Subcutaneous adipose tissue (tissue), 4 donors: Measurements from ENCODE around the gene SYT5. TPM values are rescaled to one million over a fixed set of nuclear protein-coding genes. Genes with fewer than 3 reads are reported as not detected.

Source experiments
- CTCF ChIP-seq: fragments of 450-650 bp; IDR thresholded peaks from one replicate; pipeline ENCODE4 v1.5.1; 2016; ENCODE audit warnings: low read depth, mild to moderate bottlenecking, control low read depth, antibody characterized with exemption, moderate library complexity
- total RNA-seq, 4 donors: library from RNA; depleted of rRNA; stranded (reverse); fragments of >200 nt; gene quantifications; one replicate each; pipeline ENCODE4 v1.1.0, GENCODE V29; 2016

The SYT5 gene
- total RNA-seq, 4 donors from 2014 or later: not detected

- no peak for TF ChIP-seq CTCF
Observed at GRCh38 chr19:55226788-55227187, 46.7 kb upstream of the SYT5 start.

- TF ChIP-seq CTCF: no peak
Observed at GRCh38 chr19:55226273-55226672, 46.2 kb upstream of the SYT5 start.

- TF ChIP-seq CTCF: no peak
Observed at GRCh38 chr19:55225415-55225958, 45.4 kb upstream of the SYT5 start.

- TF ChIP-seq CTCF: no peak
Observed at GRCh38 chr19:55224038-55224665, 44.1 kb upstream of the SYT5 start.

- TF ChIP-seq CTCF: no peak
Observed at GRCh38 chr19:55223291-55224037, 43.4 kb upstream of the SYT5 start.

- TF ChIP-seq CTCF: no peak
Observed at GRCh38 chr19:55220525-55220924, 40.4 kb upstream of the SYT5 start.

- no peak for TF ChIP-seq CTCF
Observed at GRCh38 chr19:55216461-55217198, 36.5 kb upstream of the SYT5 start.
